Kidney epithelial cell (primary cell): ENCODE results near the gene ETNK1. TPM values are rescaled to one million over a fixed set of nuclear protein-coding genes. Genes with fewer than 3 reads are reported as not detected.

Experiments
- DNase-seq: peaks from one replicate; pipeline ENCODE4 v3.0.0-alpha.2; 2010; ENCODE audit warnings: low read depth
- H3K27me3 ChIP-seq: 2 replicates; pipeline ENCODE4 v1.6.0; 2011; ENCODE audit warnings: low read length; ENCODE audit not compliant: control insufficient read depth, insufficient read depth
- H3K36me3 ChIP-seq: 2 replicates; pipeline ENCODE4 v1.5.1; 2011; ENCODE audit warnings: low read length; ENCODE audit not compliant: control insufficient read depth, insufficient read depth
- H3K4me3 ChIP-seq: 2 replicates; pipeline ENCODE4 v1.5.1; 2011; ENCODE audit warnings: low read depth, mild to moderate bottlenecking, control low read depth, low read length
- total RNA-seq: library from RNA; depleted of rRNA; stranded (reverse); fragments of >200 nt; gene quantifications from 2 replicates; pipeline ENCODE4 v1.2.3, GENCODE V29; 2015
- TF ChIP-seq, protein P1 (sequence below): IDR thresholded peaks from 2 replicates; pipeline ENCODE4 v1.5.1; 2011; ENCODE audit warnings: mild to moderate bottlenecking, moderate library complexity, low read length, control low read depth, inconsistent platforms; ENCODE audit not compliant: insufficient read depth, poor library complexity, severe bottlenecking

ETNK1 gene
- total RNA-seq, 1 donor from 2014 or later: 27.4 TPM

- no peaks in the 10 kb centered on the region for H3K27me3 ChIP-seq
- H3K4me3 ChIP-seq: peak overlapping the region; percentile 86
- no peak for DNase-seq
- TF ChIP-seq, protein P1, sequence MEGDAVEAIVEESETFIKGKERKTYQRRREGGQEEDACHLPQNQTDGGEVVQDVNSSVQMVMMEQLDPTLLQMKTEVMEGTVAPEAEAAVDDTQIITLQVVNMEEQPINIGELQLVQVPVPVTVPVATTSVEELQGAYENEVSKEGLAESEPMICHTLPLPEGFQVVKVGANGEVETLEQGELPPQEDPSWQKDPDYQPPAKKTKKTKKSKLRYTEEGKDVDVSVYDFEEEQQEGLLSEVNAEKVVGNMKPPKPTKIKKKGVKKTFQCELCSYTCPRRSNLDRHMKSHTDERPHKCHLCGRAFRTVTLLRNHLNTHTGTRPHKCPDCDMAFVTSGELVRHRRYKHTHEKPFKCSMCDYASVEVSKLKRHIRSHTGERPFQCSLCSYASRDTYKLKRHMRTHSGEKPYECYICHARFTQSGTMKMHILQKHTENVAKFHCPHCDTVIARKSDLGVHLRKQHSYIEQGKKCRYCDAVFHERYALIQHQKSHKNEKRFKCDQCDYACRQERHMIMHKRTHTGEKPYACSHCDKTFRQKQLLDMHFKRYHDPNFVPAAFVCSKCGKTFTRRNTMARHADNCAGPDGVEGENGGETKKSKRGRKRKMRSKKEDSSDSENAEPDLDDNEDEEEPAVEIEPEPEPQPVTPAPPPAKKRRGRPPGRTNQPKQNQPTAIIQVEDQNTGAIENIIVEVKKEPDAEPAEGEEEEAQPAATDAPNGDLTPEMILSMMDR: no peak
- no peaks in the 10 kb centered on the region for H3K36me3 ChIP-seq
These were observed 857 bp downstream of the ETNK1 start for GRCh38 chr12:22625762-22626294.

DNA sequence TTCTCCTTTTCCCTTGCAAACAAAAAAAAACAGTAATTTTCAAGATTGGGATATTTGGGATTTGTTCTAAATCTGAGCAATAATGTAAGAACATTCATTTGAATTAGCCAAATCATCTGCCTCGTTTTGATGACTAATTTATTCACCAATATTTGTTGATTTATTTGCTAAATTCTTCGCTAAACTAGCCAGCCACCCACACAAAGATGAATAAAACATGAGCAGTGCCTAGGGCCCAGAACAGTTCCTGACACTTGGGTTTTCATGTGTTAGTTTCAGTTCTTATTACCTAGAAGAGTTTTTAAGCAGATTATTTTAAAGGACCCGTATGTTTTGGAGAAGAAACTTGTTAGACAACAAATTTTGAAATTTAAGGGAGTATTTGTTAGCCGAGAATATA lies 1.4 kb downstream of the ETNK1 start:
- DNase-seq: no peak
- Histone ChIP-seq H3K4me3 (peak overlapping the region; percentile 86), H3K36me3 (no peaks in the 10 kb centered on the region), H3K27me3 (no peaks in the 10 kb centered on the region)
- TF ChIP-seq, protein P1: no peak

DNA sequence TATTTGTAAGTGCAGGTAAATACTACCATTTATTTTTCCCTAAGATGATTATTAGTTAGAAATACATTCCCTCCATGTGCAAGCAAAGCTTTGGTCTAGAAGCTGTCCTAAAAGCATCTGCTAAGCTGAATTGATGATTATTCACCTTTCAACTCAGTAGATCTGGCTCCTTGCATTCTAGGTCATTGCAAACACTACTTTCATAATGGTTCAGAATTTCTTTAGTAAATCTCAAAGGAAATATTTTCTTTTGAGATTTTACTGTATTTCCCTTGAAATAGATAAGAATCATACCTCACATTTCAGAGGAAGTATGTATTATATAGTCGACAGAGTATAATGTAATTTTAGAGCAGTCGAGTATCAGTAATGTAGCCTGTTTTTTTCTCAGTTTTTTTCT lies 2.4 kb downstream of the ETNK1 start:
- H3K4me3 ChIP-seq: peak overlapping the region; percentile 86
- DNase-seq: no peak
- no peaks in the 10 kb centered on the region for H3K27me3 ChIP-seq
- TF ChIP-seq, protein P1: no peak
- H3K36me3 ChIP-seq: no peaks in the 10 kb centered on the region

GRCh38 chr12:22628228-22628627 lies 3.3 kb downstream of the ETNK1 start:
- TF ChIP-seq, protein P1: no peak
- Histone ChIP-seq H3K27me3 (no peaks in the 10 kb centered on the region), H3K36me3 (no peaks in the 10 kb centered on the region), H3K4me3 (no peak overlapping the region)
- DNase-seq: no peak

DNA sequence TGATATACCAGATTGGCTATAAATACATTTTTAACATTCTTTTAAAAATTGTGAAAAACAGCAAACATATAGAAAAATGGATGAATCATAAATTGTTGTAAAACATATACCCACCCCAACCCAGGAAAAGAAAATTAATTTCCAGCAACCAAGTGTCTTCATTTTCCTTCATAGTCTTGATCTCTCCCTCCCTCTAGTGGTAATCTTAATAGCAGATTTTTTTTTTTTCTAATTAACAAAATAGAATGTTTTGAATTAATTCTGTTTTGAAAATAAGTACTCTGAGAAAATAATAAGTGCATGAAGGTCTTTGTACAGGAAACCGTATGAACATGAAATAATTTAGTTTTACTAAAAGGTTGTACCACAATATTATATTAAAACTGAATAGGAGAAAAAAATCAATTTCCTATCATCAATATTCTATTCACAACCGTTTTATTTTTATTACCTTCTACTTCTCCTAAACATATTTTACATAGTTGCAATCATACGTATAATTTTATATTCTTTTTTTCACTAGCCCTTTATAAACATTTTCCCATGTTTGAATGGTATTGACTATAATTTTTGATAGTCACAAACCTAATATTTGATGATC lies 7.0 kb downstream of the ETNK1 start:
- TF ChIP-seq, protein P1: peak; percentile 45
- Histone ChIP-seq H3K36me3 (no peaks in the 10 kb centered on the region), H3K4me3 (no peak overlapping the region), H3K27me3 (no peaks in the 10 kb centered on the region)
- no peak for DNase-seq

DNA sequence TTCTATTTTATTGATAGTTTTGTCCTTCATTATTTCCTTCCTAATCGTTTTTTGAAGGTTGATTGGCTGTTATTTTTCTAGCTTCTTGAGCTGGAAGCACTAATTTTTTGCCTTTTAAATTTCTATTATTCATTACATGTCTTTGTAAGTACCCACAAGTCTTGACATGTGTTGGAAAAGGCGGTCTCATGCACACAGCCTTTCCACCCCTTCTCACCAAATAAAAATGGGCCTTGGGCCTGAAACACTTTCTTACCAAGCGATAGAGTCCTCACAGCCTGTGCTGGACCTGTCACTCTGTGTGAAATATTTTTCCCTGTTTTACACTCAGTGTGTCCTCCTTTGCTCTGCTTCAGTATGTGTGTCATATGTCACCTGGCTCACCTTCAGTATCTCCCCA lies 9.9 kb downstream of the ETNK1 start:
- no peaks in the 10 kb centered on the region for H3K27me3 ChIP-seq
- DNase-seq: no peak
- no peaks in the 10 kb centered on the region for H3K36me3 ChIP-seq
- TF ChIP-seq, protein P1: no peak
- H3K4me3 ChIP-seq: no peak overlapping the region
